GM23248 (cell line): ENCODE results near the gene PEAK1.

Experiments used
- EZH2 ChIP-seq: fragments of 200-600 bp; sonication (generic); IDR thresholded peaks from 2 replicates; pipeline ENCODE4 v1.6.1; 2018; ENCODE audit warnings: antibody characterized with exemption, mild to moderate bottlenecking; ENCODE audit not compliant: insufficient read depth, poor library complexity, severe bottlenecking
- EZH2phosphoT487 ChIP-seq: fragments of 200-600 bp; sonication (generic); IDR thresholded peaks from 2 replicates; pipeline ENCODE4 v1.6.1; 2018; ENCODE audit warnings: antibody characterized with exemption, moderate library complexity, mild to moderate bottlenecking, low read depth; ENCODE audit not compliant: insufficient read depth

DNA sequence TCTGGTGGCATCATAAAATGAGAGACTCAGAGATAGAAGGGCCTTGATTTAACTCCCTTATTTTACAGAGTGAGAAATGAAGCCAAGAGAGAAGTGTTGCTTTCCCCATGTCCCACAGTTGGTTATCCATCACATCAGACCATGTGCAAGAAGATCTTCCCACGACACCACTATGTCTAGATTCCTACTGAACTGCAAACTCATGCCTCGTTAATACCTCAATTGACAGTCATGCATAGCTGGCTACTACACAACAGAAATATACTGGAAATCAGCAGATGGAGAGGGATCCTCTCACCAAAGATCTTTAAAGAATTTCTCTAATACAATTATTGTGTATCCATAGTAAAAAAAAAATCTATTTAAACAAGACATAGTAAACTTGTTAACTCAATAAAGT, 33.3 kb downstream of the PEAK1 start:
- TF ChIP-seq EZH2 = no peak
- no peak for TF ChIP-seq EZH2phosphoT487
